NCI-H187 (cell line): Measurements from ENCODE around the gene SLC22A23.
"Not testable (repeated sequence)": the region's sequence is repeated elsewhere in the genome, so short reads cannot be mapped to it uniquely, and the experiment has no call there.

ENCODE experiments used
- DNase-seq, 2 experiments: peaks; one replicate each; lab custom pipeline; 2025; lab: John Stamatoyannopoulos, UW

Gene SLC22A23

GRCh38 chr6:3403238-3404173, 53.3 kb downstream of the SLC22A23 start:
- DNase-seq: peak in 1 of 2 experiments; percentile 9

- peak in 1 of 2 experiments; percentile 14 for DNase-seq
Measured at GRCh38 chr6:3402310-3403237, 54.3 kb downstream of the SLC22A23 start.

DNA sequence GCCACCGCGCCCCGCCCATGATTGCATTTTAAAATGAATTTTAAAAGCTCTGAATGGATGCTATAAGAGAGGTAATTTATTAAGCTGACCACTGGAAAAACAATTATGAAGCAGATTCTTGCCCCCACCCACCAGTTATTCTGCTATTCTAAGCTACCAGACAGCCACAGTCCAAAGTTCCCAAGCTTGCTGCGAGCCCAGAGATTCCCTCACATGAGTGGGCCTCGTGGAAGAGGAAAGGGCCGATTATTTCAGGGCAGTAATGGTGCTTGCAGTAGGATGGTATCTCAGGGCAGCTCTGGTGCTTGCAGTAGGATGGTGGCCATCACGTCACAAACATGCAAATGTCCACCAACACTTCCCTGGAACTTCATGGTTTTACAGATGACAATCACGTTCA, 56.7 kb downstream of the SLC22A23 start:
- no peak for DNase-seq

GRCh38 chr6:3398755-3399696, 57.8 kb downstream of the SLC22A23 start:
- no peak for DNase-seq

- DNase-seq: no peak
Measured at GRCh38 chr6:3398165-3398562, 58.7 kb downstream of the SLC22A23 start.

DNA sequence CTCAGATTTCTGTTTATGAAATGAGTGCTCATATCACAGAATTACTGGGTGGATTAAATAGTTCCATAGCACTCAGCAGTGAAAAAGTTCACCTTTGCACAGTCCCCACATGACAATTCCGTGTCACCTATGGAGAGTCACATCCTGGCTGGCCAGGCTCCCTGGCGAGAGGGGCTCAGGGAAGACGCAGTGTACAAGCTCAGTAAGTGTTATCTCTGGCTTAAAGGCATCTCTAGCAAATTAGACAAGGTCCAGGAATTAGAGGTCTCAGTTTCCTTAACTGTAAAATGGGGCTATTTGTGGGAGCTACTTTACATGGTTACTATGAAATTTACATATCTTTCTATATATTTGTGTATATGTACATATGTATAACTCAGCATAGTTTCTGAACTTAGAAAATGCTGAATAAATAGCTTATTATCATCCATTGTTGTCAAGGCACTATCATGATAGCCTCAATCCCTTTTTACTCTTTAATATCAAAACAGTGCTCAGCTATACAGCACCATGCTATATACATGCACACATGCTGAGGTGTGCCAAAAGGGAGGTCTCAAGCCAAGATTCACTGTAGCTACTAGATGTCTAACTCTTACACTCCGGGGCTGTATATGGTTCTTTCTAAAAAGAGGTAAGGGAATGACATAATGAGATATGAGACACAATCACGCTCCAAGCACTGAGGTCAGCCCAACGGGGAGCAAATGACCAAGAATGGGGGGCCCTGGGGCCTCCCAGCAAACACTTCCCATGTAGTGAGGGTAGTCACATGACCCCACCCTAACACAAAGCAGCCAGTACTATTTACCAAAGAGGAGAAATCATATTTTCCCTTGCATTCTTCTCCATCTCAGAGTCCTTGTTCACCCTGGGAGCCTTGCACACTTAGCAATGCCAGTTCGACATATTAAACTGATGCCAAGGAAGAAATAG, 59.4 kb downstream of the SLC22A23 start:
- no peak for DNase-seq

- no peak for DNase-seq
Measured at GRCh38 chr6:3396503-3397180, 60.2 kb downstream of the SLC22A23 start.

DNA sequence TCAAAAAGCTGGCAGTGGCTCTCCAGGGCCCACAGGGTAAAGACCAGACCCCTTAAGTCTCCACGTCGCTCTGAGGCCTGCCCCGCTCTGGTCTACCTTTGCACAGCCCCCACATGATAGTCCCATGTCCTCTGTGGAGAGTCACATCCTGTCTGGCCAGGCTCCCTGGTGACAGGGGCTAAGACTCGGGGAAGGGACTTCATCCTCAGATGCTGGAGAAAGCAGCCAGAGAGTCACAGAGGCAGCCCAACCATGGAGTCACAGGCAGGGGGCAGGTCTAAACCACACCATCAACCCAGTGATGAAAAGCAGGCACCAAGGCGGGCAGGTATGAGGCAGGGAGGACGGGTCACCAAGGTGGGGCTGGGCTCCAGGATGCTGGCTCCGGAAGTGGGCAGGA, 62.2 kb downstream of the SLC22A23 start:
- no peak for DNase-seq

DNA sequence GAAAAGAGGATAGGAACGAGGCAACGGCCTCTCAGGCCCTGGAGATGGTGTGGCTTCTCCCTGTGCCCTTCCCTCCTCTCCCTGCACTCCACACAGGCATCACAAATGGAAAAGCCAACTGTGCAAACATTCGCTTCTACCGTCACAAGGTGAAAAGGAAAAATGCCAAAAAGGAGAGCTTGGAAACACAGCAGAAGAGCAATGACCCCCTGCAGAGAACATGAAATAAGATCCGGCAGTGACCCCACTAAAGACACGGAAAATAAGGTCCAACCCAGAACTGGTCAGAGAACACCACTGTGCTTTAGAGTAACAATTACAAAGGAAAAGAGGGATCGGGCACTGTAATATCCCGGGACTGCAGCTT, 63.0 kb downstream of the SLC22A23 start:
- peak in 1 of 2 experiments; percentile 7 for DNase-seq

DNA sequence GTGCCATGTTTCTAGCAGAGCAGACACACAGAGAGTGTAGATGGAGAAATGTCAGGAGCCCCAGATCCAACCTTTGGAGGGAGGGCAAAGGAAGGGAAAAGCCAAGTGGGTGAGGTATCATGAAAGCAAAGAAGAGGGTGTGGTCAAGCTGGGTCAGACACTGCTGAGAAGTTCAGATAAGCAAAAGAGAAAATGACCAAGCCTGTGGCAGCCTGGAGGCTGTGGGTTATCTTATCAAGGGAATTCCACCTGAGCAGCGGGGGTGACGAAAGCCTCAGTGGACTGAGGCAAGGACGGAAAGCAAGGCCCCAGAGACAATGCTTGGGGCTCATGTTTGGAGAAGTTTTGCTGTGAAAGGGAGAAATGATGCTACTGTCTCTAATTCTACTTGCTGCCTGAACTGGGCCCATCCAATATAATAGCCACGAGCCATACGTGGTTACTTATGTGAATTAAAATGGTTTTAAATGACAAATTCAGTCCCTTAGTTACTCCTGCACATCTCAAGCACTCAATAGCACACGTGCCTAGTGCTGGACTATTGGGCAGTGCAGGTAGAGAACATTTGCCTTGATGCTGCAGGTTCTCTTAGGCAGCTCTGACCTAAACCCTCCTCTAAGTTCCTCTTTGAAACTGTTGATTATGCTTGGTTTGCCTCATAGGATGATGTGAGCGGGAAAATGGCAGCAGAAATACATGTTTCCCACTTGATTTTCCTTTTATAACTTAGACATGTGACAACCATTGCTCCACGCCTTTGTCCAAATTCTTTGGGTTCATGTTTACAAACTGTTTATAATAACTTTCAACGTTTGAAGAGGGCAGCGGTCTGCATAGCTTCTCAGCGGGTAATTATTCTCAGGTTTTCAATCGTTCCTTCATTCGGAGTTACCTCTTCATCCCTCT, 63.7 kb downstream of the SLC22A23 start:
- DNase-seq: no peak

DNA sequence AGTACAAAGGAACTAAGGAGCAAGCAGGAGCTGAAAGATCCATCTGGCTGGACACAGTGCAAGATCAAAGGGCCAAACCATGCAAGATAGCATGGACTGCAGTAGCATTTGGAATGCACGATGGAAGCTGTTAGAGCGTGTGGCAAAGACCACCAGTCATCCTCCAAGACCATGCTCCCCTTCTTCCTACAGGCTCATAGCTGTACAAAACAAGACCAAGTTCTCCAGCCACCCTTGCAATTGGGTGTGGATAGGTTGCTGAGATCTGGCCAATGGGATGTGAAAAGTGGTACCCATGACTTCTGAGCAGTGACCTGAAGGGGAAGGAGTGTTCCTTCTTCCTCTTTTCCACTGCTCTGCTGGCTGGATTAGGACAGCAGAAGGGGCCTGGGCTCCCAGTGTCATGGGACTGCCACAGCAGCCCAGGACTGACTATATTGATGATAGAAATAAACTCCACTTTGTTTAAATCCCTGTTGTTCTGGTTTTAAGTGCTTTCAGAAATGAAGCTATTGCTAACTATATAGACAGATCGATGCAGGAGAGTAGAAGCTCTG, 64.9 kb downstream of the SLC22A23 start:
- DNase-seq: no peak

- DNase-seq: no peak
Measured at GRCh38 chr6:3390698-3391097, 66.2 kb downstream of the SLC22A23 start.

GRCh38 chr6:3389390-3390167, 67.3 kb downstream of the SLC22A23 start:
- no peak for DNase-seq

DNA sequence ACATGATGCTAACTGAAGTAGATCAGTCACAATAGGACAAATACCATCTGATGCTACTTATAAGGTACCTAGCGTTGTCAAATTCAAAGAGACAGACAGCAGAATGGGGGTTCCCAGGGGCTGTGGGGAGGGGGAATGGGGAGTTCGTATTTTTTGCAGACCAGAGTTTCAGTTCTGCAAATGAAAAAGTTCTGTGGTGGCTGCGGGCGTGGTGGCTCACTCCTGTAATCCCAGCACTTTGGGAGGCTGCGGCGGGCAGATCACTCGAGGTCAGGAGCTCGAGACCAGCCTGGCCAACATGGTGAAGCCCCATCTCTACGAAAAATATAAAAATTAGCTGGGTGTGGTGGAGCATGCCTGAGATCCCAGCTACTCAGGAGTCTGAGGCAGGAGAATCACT, 68.1 kb downstream of the SLC22A23 start:
- DNase-seq: no peak

- DNase-seq: no peak
Measured at GRCh38 chr6:3386374-3386857, 70.4 kb downstream of the SLC22A23 start.

GRCh38 chr6:3385660-3386151, 71.1 kb downstream of the SLC22A23 start:
- no peak for DNase-seq

- DNase-seq: not testable (repeated sequence)
Measured at GRCh38 chr6:3385181-3385580, 71.7 kb downstream of the SLC22A23 start.
